HG03280 (cell line): ENCODE results near the gene ARHGDIB.

Source experiments
- ATAC-seq: cut with Tn5 transposase; IDR thresholded peaks from one replicate; pipeline ENCODE4 v1.9.1; 2021; ENCODE audit warnings: mild to moderate bottlenecking, moderate library complexity; ENCODE audit not compliant: unreplicated experiment

ARHGDIB gene

DNA sequence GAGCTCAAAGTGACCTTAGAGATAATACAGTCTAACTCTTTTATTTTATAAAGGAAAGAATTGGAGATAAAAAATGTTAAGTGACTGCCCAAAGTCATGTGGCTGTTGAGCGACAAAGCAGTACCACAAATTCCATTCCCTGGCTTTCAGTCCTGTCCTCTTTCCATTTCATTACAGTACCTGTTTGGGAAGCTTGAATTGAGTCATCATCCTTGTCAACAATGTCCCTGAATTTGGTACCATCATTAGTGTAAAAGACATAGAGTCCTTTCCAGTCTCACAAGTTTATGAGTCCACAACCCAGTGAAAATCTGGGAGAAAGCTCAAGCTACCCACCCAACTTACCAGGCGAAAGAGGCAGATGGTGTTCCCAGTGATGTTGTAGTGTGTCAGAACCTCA lies 26.9 kb downstream of the ARHGDIB start:
- no peak for ATAC-seq

DNA sequence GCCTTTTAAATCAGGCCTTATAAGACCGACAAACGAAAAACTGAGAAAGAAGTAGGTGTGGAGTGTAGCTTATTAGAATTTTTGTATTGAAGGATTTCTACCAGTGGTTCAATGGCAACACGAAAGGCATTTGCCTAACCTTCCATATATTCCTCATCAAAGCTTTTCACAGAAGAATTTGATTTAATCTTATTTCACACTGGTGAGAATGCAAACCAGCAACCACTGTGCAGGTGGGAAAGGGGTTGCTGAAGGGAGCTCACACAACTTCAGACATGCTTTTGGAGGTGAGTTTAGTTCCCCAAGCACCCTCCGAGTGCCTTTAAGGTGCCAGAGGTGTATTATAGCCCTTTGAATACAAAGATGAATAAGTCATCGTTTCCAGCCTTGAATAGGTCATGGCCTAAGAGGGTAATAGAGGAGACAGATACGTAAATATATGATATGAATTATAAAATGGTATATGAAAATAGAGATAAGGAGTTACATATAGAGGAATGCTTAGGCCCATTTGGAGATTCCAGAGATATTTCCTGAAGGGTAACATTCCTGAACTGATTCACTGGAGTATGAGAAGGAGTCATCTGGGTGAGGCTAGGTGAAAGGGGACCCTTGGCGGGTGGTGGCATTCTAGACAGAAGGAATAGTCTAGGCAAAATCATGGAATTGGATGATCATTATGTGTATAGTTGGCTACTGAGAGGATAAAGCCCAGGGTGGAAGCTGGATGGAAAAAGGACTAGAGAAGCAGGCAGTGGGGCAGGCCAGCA lies 29.4 kb downstream of the ARHGDIB start:
- ATAC-seq = no peak

DNA sequence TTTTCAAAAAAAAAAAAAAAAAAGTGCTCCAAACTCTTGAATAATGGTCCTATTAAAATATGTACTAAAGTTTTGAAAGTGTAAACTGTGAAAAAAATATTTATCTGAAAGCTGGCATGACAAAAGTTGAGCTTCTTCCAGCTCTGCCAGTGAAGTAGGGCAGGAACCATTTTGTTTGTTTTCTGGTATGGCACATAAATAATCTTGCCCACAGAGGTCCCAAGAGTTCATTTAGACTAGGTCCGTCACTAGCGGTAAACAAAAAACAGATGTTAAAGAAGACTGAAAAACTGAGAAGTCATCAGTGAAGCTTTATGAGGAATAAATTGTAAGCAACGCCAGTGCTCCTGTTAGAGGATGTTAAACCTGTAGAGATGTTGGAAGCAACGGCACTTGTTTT lies 30.0 kb downstream of the ARHGDIB start:
- ATAC-seq = no peak

DNA sequence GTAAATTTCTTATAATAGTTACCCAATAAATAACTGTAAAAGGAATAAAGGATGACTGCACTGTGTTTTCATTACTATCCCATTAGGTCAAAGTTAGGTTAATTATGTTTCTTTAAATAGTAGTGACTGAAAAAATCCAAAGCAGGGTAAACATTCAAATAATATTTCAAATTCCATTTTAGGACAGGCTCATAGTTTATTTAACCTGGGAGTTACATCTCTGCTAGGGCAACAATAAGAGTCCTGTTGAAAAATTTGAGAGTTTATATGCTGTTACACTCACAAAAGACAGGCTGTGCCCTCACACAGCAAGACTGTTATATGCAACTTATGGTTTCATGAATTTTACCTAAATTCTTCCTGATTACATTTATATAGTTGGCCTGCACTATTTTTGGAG lies 31.1 kb downstream of the ARHGDIB start:
- no peak for ATAC-seq

DNA sequence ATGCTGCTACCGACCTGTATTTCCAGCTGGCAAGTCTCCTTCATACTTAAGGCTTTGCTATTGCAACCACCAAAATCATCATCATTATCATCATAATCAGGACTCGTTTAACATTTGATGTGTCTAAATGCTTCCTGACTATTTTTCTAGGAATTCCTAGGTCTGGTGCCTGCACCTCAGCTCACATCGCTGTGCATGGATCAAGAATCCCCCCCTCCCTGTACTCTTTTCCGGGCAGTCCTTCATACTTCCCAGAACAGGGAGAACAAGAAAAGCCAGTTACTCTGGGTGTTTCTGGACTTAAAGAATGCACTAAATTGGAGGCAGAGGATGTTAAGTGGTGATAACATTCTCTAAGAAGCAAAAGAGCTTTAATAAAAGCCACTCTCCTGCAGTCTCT lies 32.5 kb downstream of the ARHGDIB start:
- ATAC-seq = no peak

DNA sequence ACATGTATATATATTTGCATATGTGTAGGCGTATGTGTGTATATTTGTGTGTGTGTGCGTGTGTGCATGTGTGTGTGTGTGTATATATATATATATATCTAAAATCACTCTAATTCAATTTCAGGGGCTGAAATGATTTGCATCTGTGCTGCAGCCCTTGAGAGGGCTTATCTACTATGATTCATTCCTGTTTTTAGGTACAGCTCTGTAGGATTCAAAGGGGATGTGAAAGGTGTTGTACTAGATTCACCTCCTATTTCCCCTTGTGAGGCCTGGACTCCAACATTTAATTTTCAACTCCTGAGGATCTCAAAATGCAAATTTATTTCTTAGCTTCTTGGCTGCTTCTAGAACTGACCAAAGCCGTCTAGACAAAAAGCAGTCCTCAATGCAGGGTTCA lies 34.1 kb downstream of the ARHGDIB start:
- ATAC-seq = no peak

DNA sequence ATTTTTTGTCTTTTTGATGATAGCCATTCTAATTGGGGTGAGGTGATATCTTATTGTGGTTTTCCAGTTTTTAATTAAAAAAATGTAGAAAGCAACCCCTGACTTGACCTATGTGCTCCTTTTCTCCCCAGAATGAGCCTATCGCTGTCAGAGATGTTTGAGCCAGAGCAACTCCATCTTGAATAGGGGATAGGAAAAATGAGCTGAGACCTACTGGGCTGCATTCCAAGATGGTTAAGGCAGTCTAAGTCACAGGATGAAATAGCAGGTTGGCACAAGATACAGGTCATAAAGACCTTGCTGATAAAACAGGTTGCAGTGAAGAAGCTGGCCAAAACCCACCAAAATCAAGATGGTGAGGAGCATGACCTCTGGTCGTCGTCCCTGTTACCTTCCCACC lies 36.9 kb downstream of the ARHGDIB start:
- no peak for ATAC-seq

DNA sequence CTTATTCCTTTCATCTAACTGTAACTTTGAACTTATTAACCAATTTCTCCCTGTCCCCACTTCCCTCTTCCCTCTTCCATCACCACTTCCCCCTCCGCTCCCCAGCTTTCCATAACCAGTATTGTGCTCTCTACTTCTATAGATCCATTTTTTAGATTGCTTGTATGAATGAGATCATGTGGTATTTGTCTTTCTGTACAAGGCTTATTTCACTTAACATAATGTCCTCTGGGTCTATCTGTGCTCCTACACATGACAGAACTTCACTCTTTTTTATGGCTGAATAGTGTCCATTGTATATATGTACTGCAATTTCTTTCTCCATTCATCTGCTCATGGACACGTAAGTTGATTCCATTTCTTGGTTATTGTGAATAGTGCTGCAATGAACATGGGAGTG lies 37.5 kb downstream of the ARHGDIB start:
- ATAC-seq = no peak

DNA sequence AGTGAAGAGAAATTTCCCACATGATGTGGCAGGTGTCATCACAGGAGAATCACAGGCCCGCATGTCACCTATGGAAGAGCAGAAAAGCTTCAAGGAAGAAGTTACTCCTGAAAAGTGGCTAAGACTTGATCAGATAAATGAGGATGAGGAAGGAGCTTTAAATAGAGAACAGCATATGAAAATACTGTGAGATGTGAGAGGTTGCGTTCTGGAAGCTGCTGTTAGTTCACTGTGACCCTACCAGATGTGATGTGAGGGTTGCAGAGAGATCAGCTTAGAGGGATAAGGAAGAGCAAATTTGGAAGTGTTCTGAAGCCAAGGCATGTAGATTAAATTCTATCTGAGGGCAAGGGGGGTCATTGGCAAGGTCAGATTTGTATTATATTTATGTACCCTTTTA lies 40.2 kb downstream of the ARHGDIB start:
- no peak for ATAC-seq

DNA sequence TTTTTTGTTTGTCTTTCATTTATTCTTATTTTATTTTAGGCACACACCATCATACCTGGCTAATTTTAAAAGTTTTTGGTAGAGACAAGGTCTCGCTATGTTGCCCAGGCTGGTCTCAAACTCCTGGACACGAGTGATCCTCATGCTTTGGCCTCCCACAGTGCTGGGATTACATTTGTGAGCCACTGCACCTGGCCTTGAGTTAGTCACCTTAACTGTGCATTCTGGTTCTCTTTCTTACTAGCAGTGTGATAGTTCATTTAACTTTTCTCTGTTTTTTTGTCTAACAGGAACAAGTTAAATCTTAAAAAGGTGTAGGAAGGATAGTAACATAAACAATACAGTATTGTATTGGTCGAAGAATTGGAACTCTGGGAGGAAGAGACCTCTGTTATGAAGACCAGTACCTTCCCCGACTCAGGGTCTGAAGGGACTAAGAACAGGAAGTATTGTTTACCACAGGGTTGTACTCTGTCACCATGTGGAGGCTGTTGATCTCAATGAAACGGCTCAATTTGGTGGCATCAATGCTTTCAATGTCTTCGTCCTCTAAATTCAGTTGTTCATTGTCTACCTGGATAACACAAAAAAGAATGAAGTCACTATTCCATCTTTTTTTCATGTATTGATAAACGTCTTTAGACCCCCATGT lies 40.8 kb downstream of the ARHGDIB start:
- no peak for ATAC-seq

DNA sequence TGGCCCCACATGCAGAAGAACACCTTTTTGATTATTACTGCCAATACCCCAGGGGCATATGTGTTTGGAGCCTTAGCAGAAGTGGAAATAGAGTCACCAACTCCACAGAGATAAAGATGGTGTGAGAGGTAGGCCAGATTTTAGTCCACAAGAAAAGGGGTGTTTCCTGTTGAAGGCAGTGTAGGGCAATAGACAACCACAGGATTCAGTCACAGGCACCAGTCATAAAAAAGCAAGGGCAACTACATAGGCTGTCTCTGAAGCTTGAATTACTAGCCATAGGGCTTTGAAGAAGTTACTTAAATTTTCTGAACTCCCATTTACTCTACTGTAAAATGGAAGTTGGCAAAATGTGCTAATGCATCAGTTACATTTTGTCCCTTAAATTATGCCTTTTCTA lies 41.9 kb downstream of the ARHGDIB start:
- no peak for ATAC-seq

DNA sequence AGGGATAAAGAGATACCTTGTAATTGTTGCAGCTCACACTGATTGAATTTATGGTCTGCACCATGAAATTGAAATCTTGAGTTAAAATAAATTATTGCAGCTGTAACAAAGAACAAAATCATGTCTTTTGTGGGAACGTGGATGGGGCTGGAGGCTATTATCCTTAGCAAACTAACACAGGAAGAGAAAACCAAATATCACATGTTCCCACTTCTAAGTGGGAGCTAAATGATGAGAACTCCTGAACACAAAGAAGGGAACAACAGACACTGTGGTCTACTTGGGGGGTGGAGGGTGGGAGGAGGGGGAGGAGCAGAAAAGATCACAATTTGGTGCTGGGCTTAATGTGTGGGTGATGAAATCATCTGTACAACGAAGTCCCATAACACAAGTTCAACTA lies 45.7 kb downstream of the ARHGDIB start:
- no peak for ATAC-seq

DNA sequence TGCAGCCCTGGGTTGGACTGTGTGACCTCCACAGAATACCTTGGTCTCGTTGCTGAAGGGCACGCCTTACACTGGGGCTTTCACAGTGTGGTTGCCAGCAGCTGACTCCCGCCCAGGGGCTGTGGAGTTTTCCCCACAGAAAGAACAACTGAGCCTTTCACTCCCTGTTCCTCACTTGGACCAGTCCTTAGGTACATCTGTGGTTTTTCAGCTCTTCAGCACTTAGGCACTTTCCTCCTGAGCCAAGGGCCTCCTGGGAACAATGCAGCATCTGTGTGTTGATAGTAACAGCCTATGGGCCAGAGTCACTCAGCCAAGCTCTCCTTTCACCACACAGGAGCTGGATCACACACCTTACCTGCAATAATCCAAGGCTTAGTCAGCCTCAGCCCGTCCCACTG lies 48.0 kb downstream of the ARHGDIB start:
- ATAC-seq = no peak

DNA sequence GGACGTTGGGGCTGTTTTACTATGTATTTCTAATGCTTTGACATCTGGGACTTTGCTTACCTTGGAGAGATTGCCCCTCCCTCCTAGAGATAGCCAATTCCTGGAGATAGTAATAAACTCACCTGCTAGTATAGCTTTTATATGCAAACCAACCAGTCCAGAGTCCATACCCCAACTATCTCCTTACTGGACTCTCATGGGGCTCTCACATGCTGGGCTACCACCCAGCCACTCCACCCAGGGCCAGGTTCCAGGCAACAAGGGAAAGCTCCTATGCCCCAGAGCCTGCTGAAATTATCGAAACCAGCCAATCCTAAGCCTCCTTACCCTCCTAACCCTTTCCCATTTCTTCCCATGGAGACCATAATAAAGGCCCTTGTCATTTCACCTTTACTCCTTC lies 50.3 kb downstream of the ARHGDIB start:
- ATAC-seq = no peak

DNA sequence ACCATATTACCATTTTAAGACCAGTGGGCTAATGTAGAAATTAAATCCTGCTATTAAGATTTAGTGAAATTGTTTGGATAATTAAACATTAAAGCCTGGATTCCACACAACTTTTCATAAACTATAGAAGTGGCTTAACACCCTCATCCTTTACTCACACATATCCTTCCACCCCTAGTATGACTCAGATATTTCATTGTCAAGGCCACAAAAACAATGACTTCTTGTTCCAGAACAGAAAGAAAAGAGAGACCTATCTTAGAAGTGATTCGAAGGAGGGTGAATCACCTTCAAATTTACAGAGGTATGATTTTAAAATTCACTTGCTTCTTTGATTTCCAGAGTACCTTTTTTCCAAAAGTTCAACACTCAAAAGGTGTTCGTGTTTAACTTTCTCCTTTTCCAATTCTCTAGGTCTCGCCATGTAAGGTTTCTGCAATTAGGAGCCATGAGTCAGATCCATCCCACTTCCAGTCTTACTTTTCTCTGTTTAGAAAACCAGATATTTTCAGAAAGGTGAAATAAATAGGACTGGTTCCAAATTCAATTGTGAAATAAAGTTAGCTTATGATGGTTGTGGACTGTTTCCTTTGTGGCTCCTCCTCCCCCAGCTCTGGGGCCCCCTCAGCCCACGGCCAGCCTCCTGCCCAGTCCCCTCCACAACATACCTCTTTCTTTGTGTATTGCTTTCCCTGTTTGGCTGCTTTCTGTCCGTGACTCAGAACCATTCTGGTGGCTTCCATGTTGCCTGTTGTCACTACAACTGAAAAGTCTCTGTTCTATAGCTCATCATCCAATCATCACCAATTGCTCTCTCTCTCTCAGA lies 51.1 kb downstream of the ARHGDIB start:
- no peak for ATAC-seq

DNA sequence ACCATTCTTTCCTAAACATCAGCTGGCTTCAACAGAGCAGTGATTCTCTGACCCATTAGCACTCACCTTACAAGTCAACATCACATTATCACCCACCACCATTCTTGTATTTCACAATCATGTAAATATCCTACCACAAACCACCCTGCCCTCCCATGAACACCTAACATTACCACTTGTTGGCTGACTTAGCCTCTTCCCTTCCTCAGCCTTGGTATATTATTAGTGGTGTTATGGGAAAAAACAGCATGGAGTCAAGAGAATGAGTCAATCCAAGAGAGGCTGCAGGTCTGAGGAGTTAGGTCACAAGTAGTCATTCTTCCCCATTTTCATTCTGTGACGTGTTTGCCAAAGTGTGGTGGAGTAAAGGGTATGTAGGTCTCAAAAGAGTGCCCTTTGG lies 53.4 kb downstream of the ARHGDIB start:
- ATAC-seq = no peak

DNA sequence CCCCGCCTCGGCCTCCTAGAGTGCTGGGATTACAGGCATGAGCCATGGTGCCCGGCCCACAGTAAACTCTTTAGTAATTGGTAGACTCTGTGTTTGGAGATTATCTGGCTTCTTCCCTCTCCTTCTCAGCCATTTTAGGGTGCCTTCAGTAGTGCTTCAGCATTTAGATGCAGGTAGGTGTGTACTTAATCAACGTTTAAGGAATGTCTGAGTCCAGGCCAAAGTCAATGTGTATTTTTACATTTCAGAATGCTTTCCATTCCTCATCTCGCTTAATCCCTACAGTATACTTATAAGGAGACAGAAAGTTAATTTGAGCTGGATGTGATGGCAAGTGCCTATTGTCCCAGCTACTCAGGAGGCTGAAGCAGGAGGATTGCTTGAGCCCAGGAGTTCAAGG lies 55.3 kb downstream of the ARHGDIB start:
- no peak for ATAC-seq

DNA sequence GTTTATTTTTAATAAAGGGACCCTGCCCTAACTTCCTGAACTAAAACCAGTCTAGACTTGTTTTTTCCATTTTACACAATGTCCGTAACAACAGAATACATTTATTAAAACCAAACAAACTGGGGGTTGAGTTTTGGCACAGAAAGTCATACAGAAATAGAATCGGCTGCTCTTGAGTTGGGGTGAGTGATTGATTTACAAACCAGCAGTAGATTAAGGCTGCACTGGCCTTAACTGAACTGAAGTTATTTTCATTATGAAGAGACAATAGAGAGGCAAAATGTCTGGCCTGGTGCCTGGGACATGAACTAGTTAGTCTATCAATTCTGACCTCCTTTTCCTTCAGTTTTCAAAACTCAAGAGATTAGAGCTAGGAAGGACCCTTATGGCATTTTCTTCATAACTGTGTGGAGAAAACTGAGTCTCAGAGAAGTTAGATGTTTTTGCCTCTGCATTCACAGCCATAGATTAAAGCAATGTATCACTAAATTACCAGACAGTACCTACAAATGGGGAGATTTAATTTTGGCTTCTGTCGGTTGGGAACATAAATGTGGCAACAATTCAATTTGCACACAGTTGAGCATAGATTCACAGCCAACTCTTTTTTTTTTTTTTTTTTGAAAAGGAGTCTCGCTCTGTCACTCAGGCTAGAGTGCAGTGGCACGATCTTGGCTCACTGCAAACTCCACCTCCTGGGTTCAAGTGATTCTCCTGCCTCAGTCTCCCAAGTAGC lies 56.0 kb downstream of the ARHGDIB start:
- ATAC-seq = no peak

DNA sequence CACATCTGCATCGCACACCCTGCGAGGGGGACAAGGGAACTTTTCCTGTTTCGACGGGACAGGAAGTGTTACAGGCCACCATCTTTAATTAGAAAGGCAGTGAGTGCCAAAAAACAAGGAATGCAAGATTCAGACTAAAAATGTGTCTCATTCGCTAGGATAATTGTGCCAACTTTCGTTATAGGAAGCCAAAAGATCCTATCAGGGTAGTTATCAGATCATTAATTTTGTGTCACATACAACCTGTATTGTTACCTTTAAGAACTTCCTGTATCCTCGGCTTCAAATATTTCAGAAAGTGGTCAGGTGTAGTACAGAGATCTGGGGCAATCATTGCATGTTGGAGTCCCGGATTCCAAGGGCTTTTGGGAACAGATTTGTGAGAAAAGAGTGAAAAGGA lies 56.5 kb downstream of the ARHGDIB start:
- ATAC-seq = no peak

DNA sequence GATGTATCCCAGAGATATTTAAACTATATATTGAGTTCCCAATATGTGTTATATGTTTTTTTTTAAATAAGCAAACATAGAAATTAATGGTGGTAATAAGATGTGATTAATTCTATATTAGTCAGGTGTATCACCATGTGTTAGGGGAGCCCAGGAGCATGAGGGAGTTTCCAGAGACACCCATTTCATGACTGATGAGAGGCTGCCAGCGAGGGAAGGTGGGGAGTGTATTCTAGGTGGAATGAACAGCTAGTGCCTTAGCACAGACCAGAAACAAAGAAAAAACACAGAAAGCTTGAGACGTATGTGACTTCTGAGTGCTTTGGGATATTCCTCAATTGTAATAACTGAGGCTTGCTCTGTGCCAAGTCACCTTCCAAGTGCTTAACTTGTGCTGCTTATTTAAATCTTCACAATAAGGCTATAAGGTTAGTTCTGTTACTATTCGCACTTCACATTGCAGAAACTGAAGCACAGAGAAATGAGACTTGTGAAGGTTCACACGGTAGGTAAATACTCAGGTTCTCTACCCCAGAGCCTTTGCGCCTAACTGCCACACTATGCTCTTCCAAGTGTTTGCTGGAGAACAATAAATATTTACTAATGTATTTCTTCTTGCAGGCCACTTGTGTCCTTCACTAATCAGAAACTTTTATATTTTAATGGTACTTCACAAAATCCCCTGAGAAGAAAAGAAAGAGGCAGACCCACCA lies 57.9 kb downstream of the ARHGDIB start:
- ATAC-seq = no peak

DNA sequence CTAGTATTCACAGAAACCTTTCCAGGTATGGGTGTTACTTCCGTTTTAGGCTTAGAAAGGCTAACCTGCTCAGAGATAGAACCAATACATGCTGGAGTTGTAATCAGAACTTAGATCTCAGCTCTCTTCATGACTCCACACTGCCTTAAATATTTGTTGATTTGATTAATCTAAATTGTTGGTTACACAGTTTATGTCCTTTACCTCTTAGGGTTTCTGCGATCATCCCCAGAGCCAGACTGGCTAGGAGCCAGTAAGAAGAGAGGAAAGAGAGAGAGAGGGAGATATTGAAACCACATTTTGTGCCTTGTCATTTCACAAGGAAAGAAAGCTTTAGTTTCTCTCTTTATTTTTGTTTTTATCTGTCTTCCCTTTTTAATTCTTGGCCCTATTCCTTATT lies 58.9 kb downstream of the ARHGDIB start:
- no peak for ATAC-seq
